GM21526 (cell line): Measurements from ENCODE around the gene GSTA2.
"Not testable (repeated sequence)": the region's sequence is repeated elsewhere in the genome, so short reads cannot be mapped to it uniquely, and the experiment has no call there.

Source experiments
- ATAC-seq: cut with Tn5 transposase; IDR thresholded peaks from one replicate; pipeline ENCODE4 v1.9.1; 2021; ENCODE audit warnings: moderate library complexity; ENCODE audit not compliant: unreplicated experiment, low FRiP score

The GSTA2 gene

DNA sequence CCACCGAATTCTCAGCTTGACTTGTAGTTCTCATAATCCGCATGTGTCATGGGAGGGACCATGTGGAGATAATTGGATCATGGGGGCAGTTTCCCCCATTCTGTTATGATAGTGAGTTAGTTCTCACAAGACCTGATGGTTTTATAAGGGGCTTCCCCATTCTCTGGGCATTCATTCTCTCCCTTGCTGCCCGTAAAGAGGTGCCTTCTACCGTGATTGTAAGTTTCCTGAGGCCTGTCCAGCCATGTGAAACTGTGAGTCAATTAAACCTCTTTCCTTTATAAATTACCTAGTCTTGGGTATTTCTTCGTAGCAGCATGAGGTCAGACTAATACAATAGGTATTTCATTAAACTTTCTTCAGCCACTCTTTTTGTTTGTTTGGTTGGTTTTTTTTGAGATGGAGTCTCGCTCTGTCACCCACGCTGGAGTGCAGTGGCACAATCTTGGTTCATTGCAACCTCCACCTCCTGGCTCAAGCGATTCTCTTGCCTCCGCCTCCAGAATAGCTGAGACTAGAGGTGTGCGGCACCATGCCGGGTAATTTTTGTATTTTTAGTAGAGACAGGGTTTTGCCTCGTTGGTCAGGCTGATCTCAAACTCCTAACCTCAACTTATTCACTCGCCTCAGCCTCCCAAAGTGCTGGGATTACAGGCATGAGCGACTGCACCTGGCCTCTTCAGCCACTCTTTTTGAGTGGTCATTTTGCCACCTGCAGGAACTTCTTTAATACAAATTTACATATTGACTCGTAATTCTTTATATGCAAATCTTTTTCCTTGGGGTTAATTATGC lies 36.3 kb downstream of the GSTA2 start:
- no peak for ATAC-seq

DNA sequence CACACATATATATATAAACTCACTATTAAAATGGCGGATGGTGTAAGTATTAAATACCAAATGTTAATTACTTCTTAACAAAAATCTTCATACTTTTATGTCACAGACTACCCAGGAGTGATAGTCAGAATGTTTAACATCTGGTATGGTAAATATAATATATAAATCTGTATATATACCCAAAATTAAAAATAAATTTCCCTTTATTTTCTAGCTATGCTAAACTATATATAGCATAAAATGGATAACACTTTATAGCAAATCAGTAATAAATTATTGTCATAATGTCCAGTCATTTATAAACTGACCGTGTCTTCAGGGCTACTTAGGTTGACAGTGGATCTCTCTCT lies 37.1 kb downstream of the GSTA2 start:
- no peak for ATAC-seq

DNA sequence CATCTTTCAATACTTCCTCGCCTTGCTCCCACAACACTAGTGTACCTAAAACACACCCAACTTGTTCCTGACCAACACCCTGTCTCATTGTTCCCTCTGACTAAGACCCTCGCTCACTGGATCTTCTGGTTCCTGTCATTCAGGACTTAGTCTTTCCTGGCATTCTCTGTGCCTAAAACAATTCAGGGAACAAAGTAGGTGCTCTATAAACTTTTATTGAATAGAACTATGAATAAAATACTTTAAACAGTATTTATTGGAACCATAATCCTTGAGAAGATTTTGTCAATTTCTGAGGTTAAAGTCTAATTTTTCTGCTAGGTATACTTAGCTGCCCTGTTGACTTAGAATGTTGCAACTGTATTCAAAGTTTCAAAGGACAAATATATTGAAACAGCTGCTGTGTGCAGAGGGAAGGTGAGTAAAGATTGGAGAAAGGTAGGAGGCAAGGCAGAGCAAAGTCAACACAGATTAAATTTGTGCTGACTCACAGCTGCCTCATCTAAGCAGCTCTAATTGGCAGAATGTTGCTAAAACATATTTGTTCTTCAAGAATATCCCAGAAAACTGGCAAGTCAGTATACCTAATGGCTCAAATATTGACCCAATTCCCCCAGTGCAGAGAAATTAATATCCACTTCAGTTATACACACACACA lies 37.6 kb downstream of the GSTA2 start:
- ATAC-seq = no peak

DNA sequence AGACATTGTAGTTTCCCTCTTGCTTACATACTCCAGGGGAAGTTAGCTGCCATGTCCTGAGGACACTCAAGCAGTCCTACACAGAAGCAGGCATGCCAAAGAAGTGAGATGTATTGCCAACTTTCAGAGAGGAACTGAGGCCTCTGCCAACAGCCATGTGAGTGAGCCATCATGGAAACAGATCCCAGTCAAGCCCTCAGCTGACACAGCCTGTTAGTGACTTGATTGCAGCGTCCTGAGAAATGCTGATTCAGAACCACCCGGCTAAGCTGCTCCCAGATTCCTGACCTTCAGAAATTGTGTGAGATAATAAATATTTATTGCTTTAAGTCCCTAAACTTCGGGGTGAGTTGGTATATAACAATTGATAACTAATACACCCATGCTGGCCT lies 38.1 kb downstream of the GSTA2 start:
- ATAC-seq = no peak

DNA sequence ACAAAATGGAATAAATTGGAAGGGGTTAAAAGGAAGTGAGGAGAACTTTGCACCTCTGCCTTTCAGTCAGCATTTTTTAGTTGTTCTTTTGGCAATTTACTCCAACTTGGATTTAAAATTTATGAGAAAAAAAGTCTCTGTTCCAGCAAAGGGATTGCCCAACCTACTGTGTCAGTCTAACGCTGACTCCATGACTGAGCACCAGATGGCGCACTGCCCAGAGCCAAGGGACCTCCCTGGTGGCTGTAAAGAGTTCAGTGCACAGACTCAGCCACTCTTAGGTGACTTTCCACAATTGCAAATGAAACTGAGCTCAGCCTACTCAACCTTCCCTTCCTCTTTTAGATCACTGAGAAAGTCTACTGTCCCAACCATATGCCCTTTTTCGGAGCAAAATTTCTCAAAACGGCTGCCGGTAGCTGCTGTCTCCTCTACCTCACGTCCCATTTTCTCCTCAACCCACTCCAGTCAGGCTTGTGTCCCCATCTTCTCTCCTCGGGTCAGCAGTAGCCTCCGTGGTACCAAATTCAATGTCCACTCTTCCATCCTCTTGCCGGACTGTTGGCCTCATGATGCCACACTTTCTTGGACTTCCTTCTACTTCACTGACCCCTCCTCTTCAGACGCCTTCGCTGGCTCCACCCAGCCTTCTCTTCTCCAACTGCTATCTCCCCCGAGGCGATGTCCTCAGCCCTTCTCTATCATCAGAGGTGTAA lies 38.7 kb downstream of the GSTA2 start:
- peak; percentile 100 for ATAC-seq

DNA sequence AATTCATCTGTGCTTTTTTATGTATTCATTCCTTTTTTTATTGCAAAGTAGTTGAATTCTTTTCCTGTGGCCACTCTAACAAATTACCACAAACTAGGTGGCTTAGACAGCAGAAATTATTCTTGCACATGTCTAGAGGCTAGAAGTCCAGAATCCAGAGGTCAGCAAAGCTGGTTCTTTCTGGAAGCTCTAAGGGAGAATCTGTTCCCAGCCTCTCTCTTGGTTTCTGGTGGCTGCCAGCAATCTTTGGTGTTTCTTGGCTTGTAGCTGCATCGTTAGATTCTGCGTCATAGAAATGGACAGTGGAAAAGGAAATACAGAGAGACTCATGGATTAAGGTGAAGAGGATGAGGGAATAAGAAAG lies 39.3 kb downstream of the GSTA2 start:
- ATAC-seq = no peak

DNA sequence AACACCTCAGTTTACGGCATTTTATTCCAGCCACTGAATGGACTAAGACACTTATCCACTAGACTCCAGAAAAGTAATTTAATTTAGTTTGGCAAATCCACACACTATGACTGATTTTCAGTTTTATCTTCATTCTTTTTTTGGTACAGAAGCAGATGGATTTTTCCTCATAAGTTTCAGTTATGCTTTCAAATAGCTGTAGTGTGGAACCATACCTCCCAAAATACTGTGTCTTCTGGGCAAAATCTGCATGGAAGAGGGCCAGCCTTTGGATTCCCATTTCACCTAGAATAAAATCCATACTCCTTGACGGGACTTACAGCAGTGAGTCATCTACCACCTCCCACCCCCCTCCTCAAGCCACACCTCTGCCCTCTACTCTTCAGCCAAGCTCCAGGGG lies 43.0 kb downstream of the GSTA2 start:
- ATAC-seq = no peak

DNA sequence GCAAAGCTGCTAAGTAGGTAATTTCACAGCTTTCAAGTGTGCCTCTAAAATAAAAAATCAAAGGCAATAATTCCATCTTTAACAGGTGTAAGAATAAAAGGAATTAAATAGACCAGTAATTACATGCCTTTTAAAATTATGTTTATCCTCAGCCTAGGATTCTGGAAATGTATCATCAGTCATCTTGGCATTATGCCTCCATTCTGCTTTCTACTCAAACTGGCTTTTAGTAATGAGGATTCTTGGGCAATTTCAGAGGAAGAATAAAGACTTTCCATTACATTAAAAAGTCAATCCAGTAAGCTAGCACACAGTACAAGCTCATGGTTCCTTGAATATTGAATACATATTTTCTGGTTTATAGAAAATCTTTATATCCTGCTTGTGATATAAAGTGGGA lies 44.7 kb downstream of the GSTA2 start:
- ATAC-seq = no peak

DNA sequence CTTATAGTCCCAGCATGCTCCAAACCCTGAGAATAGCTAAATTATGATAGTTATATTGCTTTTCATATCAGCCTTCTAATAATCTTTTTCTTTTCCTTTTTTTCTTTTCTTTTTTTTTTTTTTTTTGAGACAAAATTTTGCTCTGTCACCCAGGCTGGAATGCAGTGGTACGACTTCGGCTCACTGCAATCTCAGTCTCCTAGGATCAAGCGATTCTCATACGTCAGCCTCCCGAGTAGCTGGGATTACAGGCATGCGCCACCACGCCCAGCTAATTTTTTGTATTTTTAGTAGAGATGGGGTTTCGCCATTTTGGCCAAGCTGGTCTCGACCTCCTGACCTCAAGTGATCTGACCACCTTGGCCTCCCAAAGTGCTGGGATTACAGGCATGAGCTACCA lies 48.5 kb downstream of the GSTA2 start:
- ATAC-seq = not testable (repeated sequence)

DNA sequence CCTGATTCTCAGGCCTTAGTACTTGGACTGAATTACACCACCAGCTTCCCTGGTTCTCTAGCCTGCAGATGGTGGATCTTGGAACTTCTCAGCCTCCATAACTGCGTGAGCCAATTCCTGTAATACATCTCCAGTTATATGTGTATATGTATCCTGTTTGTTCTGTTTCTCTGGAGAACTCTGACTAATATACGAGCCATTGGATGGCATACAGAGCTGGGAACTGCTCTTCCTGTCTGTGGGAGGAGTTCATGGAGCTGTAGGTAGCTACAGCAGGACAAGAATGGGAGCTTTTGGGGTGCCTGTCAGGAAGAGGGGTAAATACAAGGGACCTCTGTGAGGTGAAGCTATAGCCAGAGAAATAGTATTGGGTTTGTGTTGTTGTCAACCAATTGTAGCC lies 51.1 kb downstream of the GSTA2 start:
- no peak for ATAC-seq

DNA sequence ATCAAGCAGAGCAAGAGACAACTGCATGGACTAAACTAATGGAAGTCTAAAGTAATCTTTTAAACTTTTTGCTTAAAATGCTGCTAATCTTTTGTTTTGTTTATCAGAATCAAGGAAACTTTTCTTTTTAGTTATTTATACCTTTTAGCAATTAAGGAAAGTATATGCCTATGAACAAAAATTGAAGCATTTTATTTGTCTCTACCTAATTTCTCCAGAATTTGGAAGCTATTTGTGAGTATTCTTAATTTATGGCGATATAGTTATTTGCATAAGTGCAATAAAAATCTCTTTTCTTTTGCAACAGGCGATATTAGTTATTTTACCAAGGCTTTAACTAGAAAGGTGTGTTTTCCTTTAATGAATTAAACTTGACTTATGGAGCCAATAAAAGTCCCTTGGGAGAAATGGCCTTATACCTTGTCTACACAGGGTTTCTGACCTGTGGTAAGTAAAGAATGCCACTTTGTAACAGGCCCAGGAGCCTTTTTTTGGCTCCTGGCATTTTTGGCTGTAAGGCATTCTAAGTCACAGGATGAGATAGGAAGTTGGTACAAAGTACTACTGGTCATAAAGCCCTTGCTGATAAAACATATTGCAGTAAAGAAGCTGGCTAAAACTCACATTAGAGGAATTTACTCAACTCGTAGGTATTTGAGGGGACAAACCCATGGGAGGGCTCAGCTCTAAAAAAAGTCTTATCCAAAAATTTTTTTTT lies 55.2 kb downstream of the GSTA2 start:
- no peak for ATAC-seq

DNA sequence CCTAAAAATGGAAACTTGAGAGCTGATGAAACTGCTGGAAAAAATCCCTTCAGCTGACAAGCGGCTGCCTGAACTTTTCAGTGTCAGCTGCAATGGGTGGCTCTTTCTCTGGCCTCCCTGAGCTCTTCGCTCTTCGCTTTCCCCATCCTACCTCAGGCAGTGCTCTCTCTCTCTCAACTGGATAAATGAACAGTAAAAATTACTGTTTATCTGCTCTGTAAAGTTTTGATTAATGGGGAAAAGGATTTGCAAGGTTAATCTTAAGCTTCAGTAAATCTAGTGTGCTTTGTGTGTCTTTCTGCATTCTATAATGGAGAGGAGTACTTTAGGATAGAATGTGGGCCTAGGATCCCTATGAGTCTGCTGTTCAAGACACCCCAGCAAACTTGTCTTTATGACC lies 57.3 kb downstream of the GSTA2 start:
- ATAC-seq = no peak

DNA sequence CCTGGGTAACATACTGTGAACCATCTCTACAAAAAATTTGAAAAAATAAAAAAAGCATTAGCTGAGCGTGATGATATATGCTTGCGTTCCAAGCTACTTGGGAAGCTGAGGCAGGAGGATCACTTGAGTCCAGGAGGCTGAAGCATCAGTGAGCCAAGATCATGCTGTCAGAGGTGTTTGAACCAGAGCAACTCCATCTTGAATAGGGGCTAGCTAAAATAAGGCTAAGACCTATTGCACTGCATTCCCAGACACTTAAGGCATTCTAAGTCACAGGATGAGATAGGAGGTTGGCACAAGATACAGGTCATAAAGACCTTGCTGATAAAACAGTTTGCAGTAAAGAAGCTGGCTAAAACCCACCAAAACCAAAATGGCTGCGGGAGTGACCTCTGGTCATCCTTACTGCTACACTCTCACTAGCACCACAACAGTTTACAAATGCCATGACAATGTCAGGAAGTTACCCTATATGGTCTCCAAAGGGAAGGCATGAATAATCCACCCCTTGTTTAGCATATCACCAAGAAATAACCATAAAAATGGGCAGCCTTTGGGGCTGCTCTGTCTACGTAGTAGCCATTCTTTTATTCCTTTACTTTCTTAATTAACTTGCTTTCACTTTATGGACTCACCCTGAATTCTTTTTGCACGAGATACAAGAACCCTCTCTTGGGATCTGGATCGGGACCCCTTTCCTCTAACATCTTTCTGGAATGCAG lies 58.3 kb downstream of the GSTA2 start:
- ATAC-seq = not testable (repeated sequence)

DNA sequence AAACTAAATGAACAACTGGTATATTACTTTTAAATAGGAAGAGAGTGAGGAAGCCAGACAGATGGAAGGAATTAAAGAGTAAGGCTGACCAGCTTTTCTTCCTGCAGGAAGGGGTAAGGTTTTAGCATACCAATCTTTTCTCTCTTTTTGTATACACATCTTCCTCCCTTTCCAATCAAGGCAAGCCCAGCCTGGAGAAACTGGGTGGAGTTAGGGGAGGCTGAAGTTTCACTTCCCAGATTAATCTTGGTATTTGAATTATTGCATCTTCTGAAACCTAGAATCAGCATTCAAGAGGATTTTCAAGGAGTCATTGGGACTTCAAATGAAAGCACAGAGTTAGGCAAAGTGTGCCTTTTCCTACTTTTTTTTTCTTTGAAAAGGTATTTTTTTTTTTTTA lies 59.2 kb downstream of the GSTA2 start:
- ATAC-seq = no peak
